G401 (cell line): ENCODE data around the gene OR5D13. TPM values are rescaled to one million over a fixed set of nuclear protein-coding genes. Genes with fewer than 3 reads are reported as not detected.

Source experiments
- DNase-seq: peaks from one replicate; pipeline ENCODE4 v3.0.0-alpha.2; 2015; ENCODE audit warnings: low spot score
- in situ Hi-C: cut with HindIII; loops from 2 replicates; pipeline ENCODE4 v1.10.0; 2016; ENCODE audit warnings: low sequenced_read_pairs, mixed read lengths
- total RNA-seq: library from RNA; depleted of rRNA; stranded (reverse); fragments of >200 nt; shearing (Covaris generic); gene quantifications from 2 replicates; pipeline ENCODE4 v1.2.3, GENCODE V29; 2014; rRNA removed

Gene OR5D13, protein sequence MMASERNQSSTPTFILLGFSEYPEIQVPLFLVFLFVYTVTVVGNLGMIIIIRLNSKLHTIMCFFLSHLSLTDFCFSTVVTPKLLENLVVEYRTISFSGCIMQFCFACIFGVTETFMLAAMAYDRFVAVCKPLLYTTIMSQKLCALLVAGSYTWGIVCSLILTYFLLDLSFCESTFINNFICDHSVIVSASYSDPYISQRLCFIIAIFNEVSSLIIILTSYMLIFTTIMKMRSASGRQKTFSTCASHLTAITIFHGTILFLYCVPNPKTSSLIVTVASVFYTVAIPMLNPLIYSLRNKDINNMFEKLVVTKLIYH
- total RNA-seq, result not detected in 2 replicates

DNA sequence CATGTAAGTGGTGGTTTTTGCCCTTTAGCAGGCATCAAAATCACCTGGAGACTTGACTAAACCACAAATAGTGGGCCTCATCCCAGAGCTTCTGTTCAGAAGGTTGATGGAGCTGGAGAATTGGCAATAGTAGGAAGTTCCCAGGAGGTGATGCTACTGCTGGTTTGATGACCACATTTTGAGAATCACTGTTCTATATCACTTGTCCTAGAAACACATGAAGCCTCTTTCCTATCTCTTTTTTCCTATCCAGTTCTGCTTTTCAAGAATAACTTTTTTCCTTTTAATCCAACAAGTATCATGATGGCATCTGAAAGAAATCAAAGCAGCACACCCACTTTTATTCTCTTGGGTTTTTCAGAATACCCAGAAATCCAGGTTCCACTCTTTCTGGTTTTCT lies at the start of gene OR5D13:
TSS of gene OR5D13 (plus strand) at position 301 of the 400 bp plus-strand sequence. CDS start at position 301, 0 bp downstream.
- no peak for DNase-seq
- in situ Hi-C loops, result no loop called here

DNA sequence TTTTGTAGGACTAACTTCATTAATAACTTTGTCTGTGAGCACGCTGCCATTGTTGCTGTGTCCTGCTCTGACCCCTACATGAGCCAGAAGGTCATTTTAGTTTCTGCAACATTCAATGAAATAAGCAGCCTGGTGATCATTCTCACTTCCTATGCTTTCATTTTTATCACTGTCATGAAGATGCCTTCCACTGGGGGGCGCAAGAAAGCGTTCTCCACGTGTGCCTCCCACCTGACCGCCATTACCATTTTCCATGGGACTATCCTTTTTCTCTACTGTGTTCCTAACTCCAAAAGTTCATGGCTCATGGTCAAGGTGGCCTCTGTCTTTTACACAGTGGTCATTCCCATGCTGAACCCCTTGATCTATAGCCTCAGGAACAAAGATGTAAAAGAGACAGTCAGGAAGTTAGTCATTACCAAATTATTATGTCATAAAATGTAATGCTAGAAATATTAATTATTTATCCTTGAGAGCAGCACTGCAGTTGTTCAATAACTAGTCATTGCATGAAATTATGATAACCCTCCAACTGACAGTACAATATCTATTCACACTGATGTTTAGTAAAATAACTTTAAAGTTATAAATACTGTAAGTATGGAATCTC lies 46.4 kb upstream of the OR5D13 start:
- in situ Hi-C loops, result no loop called here
- no peak for DNase-seq

DNA sequence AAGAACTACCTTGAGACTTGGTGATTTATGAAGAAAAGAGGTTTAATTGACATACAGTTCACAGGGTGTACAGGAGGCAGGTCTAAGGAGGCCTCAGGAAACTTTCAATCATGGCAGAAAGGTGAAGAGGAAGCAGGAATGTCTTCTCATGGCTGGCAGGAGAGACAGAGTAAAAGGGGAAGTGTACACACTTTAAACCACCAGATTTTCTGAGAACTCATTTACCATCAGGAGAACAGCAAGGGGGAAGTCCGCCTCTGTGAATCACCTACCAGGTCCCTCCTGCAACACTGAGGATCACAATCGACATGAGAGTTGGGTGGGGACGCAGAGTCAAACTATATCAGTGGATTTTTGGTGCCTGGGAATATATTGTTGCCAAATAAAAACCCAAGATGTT lies 40.3 kb upstream of the OR5D13 start:
- in situ Hi-C loops, result no loop called here
- no peak for DNase-seq

DNA sequence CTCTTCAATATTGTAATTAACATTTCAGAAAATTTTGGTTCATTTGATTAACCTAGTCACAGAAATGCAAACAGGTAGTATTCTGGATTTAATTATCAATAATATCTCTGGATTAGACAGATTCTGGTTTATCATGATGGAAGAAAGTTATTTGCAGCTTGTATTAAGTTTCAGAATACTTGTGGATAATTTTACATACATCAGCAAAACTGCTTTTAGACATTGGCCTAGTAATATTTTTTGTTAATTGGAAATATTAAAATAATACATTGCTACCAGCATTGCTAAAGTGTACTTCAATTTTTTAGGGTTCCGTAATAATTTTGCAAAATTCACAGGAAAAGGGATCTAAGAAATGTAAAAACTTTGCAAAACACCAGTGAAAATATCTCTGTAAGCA lies 18.4 kb downstream of the OR5D13 start:
- no peak for DNase-seq
- in situ Hi-C loops, result no loop called here

DNA sequence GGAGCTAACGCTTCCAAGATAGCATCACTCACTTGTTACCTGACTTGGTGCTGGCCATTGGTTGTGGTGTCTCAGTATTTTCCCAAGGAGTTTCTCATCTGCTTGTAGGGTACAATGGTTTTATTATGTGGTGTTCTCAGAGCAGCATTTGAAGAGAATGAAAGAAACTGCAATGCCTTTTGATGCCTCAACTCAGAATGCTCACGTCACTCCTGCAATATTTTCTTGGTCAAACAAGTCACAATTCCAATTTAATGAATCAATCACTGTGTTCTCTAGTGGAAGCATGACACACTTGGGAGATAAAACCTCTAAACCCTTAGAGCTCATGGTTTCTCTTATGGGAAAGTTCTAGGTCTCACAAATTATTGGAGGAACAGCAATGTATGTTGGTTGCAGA lies 20.1 kb downstream of the OR5D13 start:
- in situ Hi-C loops, result no loop called here
- DNase-seq, result no peak

GRCh38 chr11:55795256-55795655 lies 22.0 kb downstream of the OR5D13 start, which contains the start of gene OR5D14:
Gene OR5D14, plus strand, starts transcription at chr11:55795556. Its CDS starts 0 bp downstream, at chr11:55795556.
- DNase-seq, result no peak
- in situ Hi-C loops, result no loop called here

GRCh38 chr11:55806248-55806647 lies 33.0 kb downstream of the OR5D13 start:
- in situ Hi-C loops, result no loop called here

GRCh38 chr11:55811067-55811466 lies 37.8 kb downstream of the OR5D13 start, which contains the start of gene OR5L1:
Gene OR5L1, plus strand, starts transcription at chr11:55811367. Its CDS starts 100 bp downstream, at chr11:55811467.
- in situ Hi-C loops, result no loop called here

More at GRCh38 chr11:55806248-55806647, 33.0 kb downstream of the OR5D13 start:
- no peak for DNase-seq

GRCh38 chr11:55819330-55819729 lies 46.1 kb downstream of the OR5D13 start, which contains the start of gene OR5D18:
Gene OR5D18, plus strand, starts transcription at chr11:55819630. Its CDS starts 0 bp downstream, at chr11:55819630.
- DNase-seq, result no peak
- in situ Hi-C loops, result no loop called here

More at GRCh38 chr11:55811067-55811466, 37.8 kb downstream of the OR5D13 start, which contains the start of gene OR5L1:
- DNase-seq, result no peak

Other genes starting within 250 kb of the OR5D13 start
- not detected in 2 replicates for gene OR4C15, start 219.0 kb upstream of the OR5D13 start, total RNA-seq
- not detected in 2 replicates for gene OR4C16, start 201.3 kb upstream of the OR5D13 start, total RNA-seq
- not detected in 2 replicates for gene OR4C11, start 165.8 kb upstream of the OR5D13 start, total RNA-seq
- gene OR4P4, start 138.3 kb upstream of the OR5D13 start, total RNA-seq, result not detected in 2 replicates
- not detected in 2 replicates for gene OR4S2, start 125.1 kb upstream of the OR5D13 start, total RNA-seq
- not detected in 2 replicates for gene OR4C6, start 111.2 kb upstream of the OR5D13 start, total RNA-seq
- gene OR5D14, start 22.1 kb downstream of the OR5D13 start, total RNA-seq, result not detected in 2 replicates
- gene OR5L1, start 37.9 kb downstream of the OR5D13 start, total RNA-seq, result not detected in 2 replicates
- gene OR5D18, start 46.2 kb downstream of the OR5D13 start, total RNA-seq, result not detected in 2 replicates
- gene OR5L2, start 53.8 kb downstream of the OR5D13 start, total RNA-seq, result not detected in 2 replicates
- not detected in 2 replicates for gene OR5D16, start 65.3 kb downstream of the OR5D13 start, total RNA-seq
- gene TRIM51, start 109.9 kb downstream of the OR5D13 start, total RNA-seq, result 0.18 TPM in 1 of 2 replicates, not detected in the other
- not detected in 2 replicates for gene OR5W2, start 141.1 kb downstream of the OR5D13 start, total RNA-seq
- not detected in 2 replicates for gene OR5I1, start 163.0 kb downstream of the OR5D13 start, total RNA-seq
- not detected in 2 replicates for gene OR10AG1, start 196.5 kb downstream of the OR5D13 start, total RNA-seq
- gene OR5F1, start 221.2 kb downstream of the OR5D13 start, total RNA-seq, result not detected in 2 replicates